Activated CD4-positive, alpha-beta T cell treated with anti-CD3 and anti-CD28 coated beads, Interleukin-2, Interleukin-6, amounts not matched to agents 100 ng/mL and 50 ng/mL, durations not matched to agents 16 hours and 8 hours (primary cell): ENCODE data around the gene FEM1B.

Source experiments
- DNase-seq: peaks from one replicate; pipeline ENCODE4 v3.0.0-alpha.2; 2020

Gene FEM1B

GRCh38 chr15:68261241-68261640 is 16.3 kb upstream of the FEM1B start:
- no peak for DNase-seq

GRCh38 chr15:68261980-68262379 is 15.6 kb upstream of the FEM1B start:
- no peak for DNase-seq

- no peak for DNase-seq
Measured at GRCh38 chr15:68262514-68263356, 14.8 kb upstream of the FEM1B start.

- DNase-seq = no peak
Measured at GRCh38 chr15:68264282-68264681, 13.3 kb upstream of the FEM1B start.

GRCh38 chr15:68265081-68265480 is 12.5 kb upstream of the FEM1B start:
- no peak for DNase-seq

- DNase-seq = no peak
Measured at GRCh38 chr15:68265674-68266073, 11.9 kb upstream of the FEM1B start.

- no peak for DNase-seq
Measured at GRCh38 chr15:68268405-68268804, 9.1 kb upstream of the FEM1B start.

- no peak for DNase-seq
Measured at GRCh38 chr15:68271854-68272471, 5.6 kb upstream of the FEM1B start.

- no peak for DNase-seq
Measured at GRCh38 chr15:68272721-68273271, 4.7 kb upstream of the FEM1B start.

- no peak for DNase-seq
Measured at GRCh38 chr15:68274201-68274848, 3.2 kb upstream of the FEM1B start.

GRCh38 chr15:68275165-68275746 is 2.3 kb upstream of the FEM1B start:
- DNase-seq = no peak

GRCh38 chr15:68276668-68277067 is 877 bp upstream of the FEM1B start:
- DNase-seq = no peak

- no peak for DNase-seq
Measured at GRCh38 chr15:68277131-68277602, 378 bp upstream of the FEM1B start.

GRCh38 chr15:68278345-68278594 is 725 bp downstream of the FEM1B start:
- DNase-seq = no peak

- no peak for DNase-seq
Measured at GRCh38 chr15:68278595-68279405, 1.3 kb downstream of the FEM1B start.

GRCh38 chr15:68279779-68280753 is 2.5 kb downstream of the FEM1B start:
- no peak for DNase-seq

- no peak for DNase-seq
Measured at GRCh38 chr15:68281008-68281407, 3.5 kb downstream of the FEM1B start.

GRCh38 chr15:68283401-68283800 is 5.9 kb downstream of the FEM1B start:
- no peak for DNase-seq

GRCh38 chr15:68284616-68285258 is 7.2 kb downstream of the FEM1B start:
- DNase-seq = no peak

GRCh38 chr15:68285259-68285980 is 7.9 kb downstream of the FEM1B start:
- DNase-seq = no peak
